ENCODE measurements around the gene PKD1L1.

DNA sequence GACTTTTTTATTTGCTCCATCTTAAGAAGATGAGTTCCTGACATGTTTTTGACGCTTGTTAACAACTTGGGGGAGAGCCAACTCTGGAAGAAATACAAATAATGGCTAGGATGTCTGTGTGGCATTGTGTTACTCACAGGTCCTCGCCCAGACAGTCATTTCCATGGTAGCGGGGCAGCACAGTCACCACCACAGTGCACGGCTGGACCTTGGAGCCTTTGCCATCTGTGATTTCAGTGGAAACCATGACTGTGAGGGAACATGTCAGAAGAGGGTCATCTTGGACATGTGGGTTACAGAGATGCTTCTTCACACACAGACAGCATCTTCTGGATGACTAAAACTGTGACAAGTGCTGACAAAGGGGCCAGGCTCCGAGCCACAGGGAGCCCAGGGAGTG lies 74.5 kb downstream of the PKD1L1 start:
- TF ChIP-seq, protein P1, sequence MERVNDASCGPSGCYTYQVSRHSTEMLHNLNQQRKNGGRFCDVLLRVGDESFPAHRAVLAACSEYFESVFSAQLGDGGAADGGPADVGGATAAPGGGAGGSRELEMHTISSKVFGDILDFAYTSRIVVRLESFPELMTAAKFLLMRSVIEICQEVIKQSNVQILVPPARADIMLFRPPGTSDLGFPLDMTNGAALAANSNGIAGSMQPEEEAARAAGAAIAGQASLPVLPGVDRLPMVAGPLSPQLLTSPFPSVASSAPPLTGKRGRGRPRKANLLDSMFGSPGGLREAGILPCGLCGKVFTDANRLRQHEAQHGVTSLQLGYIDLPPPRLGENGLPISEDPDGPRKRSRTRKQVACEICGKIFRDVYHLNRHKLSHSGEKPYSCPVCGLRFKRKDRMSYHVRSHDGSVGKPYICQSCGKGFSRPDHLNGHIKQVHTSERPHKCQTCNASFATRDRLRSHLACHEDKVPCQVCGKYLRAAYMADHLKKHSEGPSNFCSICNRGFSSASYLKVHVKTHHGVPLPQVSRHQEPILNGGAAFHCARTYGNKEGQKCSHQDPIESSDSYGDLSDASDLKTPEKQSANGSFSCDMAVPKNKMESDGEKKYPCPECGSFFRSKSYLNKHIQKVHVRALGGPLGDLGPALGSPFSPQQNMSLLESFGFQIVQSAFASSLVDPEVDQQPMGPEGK (CRISPR knock-in tag; IDR thresholded peaks at IDR 0.05; ENCODE audit: borderline replicate concordance), result no peak
- no peak for TF ChIP-seq ZFP30 (CRISPR knock-in tag; IDR thresholded peaks at IDR 0.05)
- no peak for TF ChIP-seq ARNTL (CRISPR knock-in tag; IDR thresholded peaks at IDR 0.05; ENCODE audit: borderline replicate concordance, low read depth)
- TF ChIP-seq, protein P2, sequence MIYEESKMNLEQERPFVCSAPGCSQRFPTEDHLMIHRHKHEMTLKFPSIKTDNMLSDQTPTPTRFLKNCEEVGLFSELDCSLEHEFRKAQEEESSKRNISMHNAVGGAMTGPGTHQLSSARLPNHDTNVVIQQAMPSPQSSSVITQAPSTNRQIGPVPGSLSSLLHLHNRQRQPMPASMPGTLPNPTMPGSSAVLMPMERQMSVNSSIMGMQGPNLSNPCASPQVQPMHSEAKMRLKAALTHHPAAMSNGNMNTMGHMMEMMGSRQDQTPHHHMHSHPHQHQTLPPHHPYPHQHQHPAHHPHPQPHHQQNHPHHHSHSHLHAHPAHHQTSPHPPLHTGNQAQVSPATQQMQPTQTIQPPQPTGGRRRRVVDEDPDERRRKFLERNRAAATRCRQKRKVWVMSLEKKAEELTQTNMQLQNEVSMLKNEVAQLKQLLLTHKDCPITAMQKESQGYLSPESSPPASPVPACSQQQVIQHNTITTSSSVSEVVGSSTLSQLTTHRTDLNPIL (CRISPR knock-in tag; IDR thresholded peaks at IDR 0.05; ENCODE audit: low read depth), result no peak
- TF ChIP-seq ZFP3 (CRISPR knock-in tag; IDR thresholded peaks at IDR 0.05), result no peak
- TF ChIP-seq ZNF8 (CRISPR knock-in tag; IDR thresholded peaks at IDR 0.05), result no peak
- no peak for TF ChIP-seq GLIS3 (CRISPR knock-in tag; IDR thresholded peaks at IDR 0.05)
- TF ChIP-seq CSDC2 (CRISPR knock-in tag; IDR thresholded peaks at IDR 0.05), result no peak
- TF ChIP-seq OSR1 (CRISPR knock-in tag; IDR thresholded peaks at IDR 0.05), result no peak
